ENCODE data around the gene JAM3. TPM values are rescaled to one million over a fixed set of nuclear protein-coding genes. Genes with fewer than 3 reads are reported as not detected.

JAM3 gene
- total and polyA plus RNA-seq, 9 of the 15 experiments (the other 6 are each of a cell fraction or from before 2014, with no cell fraction given) = 0.22 to 0.76 (median 0.40) TPM

DNA sequence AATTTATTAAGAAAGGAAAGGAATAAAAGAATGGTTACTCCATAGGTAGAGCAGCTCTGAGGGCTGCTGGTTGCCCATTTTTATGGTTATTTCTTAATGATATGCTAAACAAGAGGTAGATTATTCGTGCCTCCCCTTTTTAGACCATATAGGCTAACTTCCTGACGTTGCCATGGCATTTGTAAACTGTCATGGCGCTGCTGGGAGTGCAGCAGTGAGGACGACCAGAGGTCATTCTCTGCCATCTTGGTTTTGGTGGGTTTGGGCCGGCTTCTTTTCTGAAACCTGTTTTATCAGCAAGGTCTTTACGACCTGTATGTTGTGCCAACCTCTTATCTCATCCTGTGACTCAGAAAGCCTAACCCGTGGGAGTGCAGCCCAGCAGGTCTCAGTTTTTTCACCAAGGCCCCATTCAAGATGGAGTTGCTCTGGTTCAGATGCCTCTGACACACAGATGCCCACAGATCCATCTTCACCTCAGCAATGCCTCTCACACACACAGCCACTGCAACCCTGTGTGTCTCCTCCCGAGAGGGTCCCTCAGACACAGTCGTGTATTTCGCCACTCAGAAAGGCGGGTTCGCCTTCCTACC is 16.4 kb upstream of the JAM3 start (continued):
- TF ChIP-seq ZBTB11 (CRISPR knock-in tag; IDR thresholded peaks at IDR 0.05) (peak in 1 of 3 experiments; percentile 59; a peak in 2 of 6 replicates), DIDO1 (tag; IDR thresholded peaks at IDR 0.05; ENCODE audit: low read depth) (peak; percentile 76), SETDB1 (IDR thresholded peaks at IDR 0.05; ENCODE audit: low read length) (no peak), NR2C1 (IDR thresholded peaks at IDR 0.05) (no peak), NR2C1 (tag; IDR thresholded peaks at IDR 0.05) (peak; percentile 63), TEAD1 (CRISPR knock-in tag; IDR thresholded peaks at IDR 0.05) (peak in 1 of 2 experiments; percentile 50; a peak in 1 of 4 replicates), GABPB1 (CRISPR knock-in tag; IDR thresholded peaks at IDR 0.05) (no peak), RFX5 (IDR thresholded peaks at IDR 0.05; ENCODE audit: low read depth, low read length) (no peak), ARID2 (IDR thresholded peaks at IDR 0.05) (no peak), ZNF445 (CRISPR knock-in tag; IDR thresholded peaks at IDR 0.05; ENCODE audit: low read depth) (no peak), ZNF740 (CRISPR knock-in tag; IDR thresholded peaks at IDR 0.05) (no peak), ZNF740 (tag; IDR thresholded peaks at IDR 0.05) (peak in 1 of 2 experiments; percentile 82; a peak in 1 of 4 replicates), ZKSCAN8 (CRISPR knock-in tag; IDR thresholded peaks at IDR 0.05) (peak; percentile 78; the same call in 1 of the 2 replicates), DMBX1 (CRISPR knock-in tag; IDR thresholded peaks at IDR 0.05; ENCODE audit: borderline replicate concordance) (peak; percentile 80; the same call in 1 of the 2 replicates), ZNF592 (IDR thresholded peaks at IDR 0.05) (peak; percentile 93), NR4A1 (CRISPR knock-in tag; IDR thresholded peaks at IDR 0.05) (no peak), NR4A1 (tag; IDR thresholded peaks at IDR 0.05) (peak; percentile 93), SRSF3 (IDR thresholded peaks at IDR 0.05; ENCODE audit: insufficient read depth, low read length) (no peak)
